H1 (cell line): ENCODE measurements around the gene ADGRB2. TPM values are rescaled to one million over a fixed set of nuclear protein-coding genes. Genes with fewer than 3 reads are reported as not detected.

Source experiments
- CTCF ChIA-PET: fragments of 300-600 bp; sonication (Branson Sonifier 250); formaldehyde crosslinking; loops from one replicate; lab custom pipeline; 2021; ENCODE audit not compliant: partially characterized antibody; lab: Charles Lee
- POLR2A ChIA-PET: fragments of 300-600 bp; sonication (Branson Sonifier 250); formaldehyde crosslinking; loops from one replicate; lab custom pipeline; 2021; ENCODE audit warnings: inconsistent platforms; ENCODE audit not compliant: partially characterized antibody; lab: Charles Lee
- DNase-seq, 2 experiments: peaks; one replicate each; pipeline versions ENCODE4 v3.0.0 to v3.0.0-alpha.2; 2010 to 2022; ENCODE audit warnings: low spot score in 2 of 2, low read depth in 1 of 2, mixed read lengths in 1 of 2
- FAIRE-seq: peaks from 2 replicates; lab custom pipeline; 2011; peaks lifted over from hg19 to GRCh38; lab: Jason Lieb, UNC
- H2AFZ ChIP-seq: 2 replicates; pipeline ENCODE4 v1.8.1; 2012; ENCODE audit warnings: low read length, inconsistent platforms
- H2AK5ac ChIP-seq: 2 replicates; pipeline ENCODE4 v1.6.1; 2013; ENCODE audit warnings: low read depth, low read length
- H2BK120ac ChIP-seq: replicated peaks from 2 replicates; pipeline ENCODE3; 2013; ENCODE audit warnings: low read depth, low read length, inconsistent platforms
- H2BK12ac ChIP-seq: 2 replicates; pipeline ENCODE4 v1.6.1; 2013; ENCODE audit warnings: low read depth, low read length
- H2BK15ac ChIP-seq: 2 replicates; pipeline ENCODE4 v1.6.1; 2013; ENCODE audit warnings: low read length
- H2BK20ac ChIP-seq: 2 replicates; pipeline ENCODE4 v1.6.1; 2013; ENCODE audit warnings: low read length
- H2BK5ac ChIP-seq: 2 replicates; pipeline ENCODE4 v1.6.1; 2013; ENCODE audit warnings: low read depth, low read length
- H3K14ac ChIP-seq: 2 replicates; pipeline ENCODE4 v1.6.1; 2013; ENCODE audit warnings: inconsistent platforms; ENCODE audit not compliant: insufficient read length
- H3K18ac ChIP-seq: 2 replicates; pipeline ENCODE4 v1.6.1; 2013; ENCODE audit warnings: low read length; ENCODE audit errors: extremely low read depth
- H3K23ac ChIP-seq: 2 replicates; pipeline ENCODE4 v1.6.1; 2013; ENCODE audit warnings: inconsistent platforms; ENCODE audit not compliant: insufficient read length
- H3K23me2 ChIP-seq: 2 replicates; pipeline ENCODE4 v1.6.1; 2013; ENCODE audit warnings: low read depth, low read length
- H3K27ac ChIP-seq: 2 replicates; pipeline ENCODE4 v1.6.1; 2011; ENCODE audit warnings: low read depth, low read length, inconsistent platforms
- H3K27me3 ChIP-seq, 4 experiments: replicated peaks in 1 of 4; 1 replicate in 1 of 4; 2 replicates in 3 of 4; pipeline versions ENCODE4 v1.6.1 to v1.8.1; 2011 to 2013; ENCODE audit warnings: low read length in 3 of 4, mild to moderate bottlenecking in 3 of 4, inconsistent platforms in 2 of 4, mixed read lengths in 2 of 4, moderate library complexity in 1 of 4; ENCODE audit not compliant: control insufficient read depth in 3 of 4, insufficient read depth in 3 of 4; ENCODE audit errors: extremely low read depth in 1 of 4
- H3K36me3 ChIP-seq, 4 experiments: 2 replicates each; pipeline versions ENCODE4 v1.6.1 to v1.8.1; 2011 to 2013; ENCODE audit warnings: mild to moderate bottlenecking in 4 of 4, low read length in 3 of 4, moderate library complexity in 2 of 4, control low read depth in 1 of 4, inconsistent platforms in 1 of 4; ENCODE audit not compliant: insufficient read depth in 4 of 4, control insufficient read depth in 2 of 4
- H3K4ac ChIP-seq: replicated peaks from 2 replicates; pipeline ENCODE3; 2013; ENCODE audit warnings: low read length, low read depth, mixed read lengths, inconsistent platforms; ENCODE audit not compliant: insufficient read length
- H3K4me1 ChIP-seq, 4 experiments: replicated peaks in 1 of 4; 1 replicate in 1 of 4; 2 replicates in 3 of 4; pipeline versions ENCODE4 v1.6.1 to v1.8.1; 2011 to 2013; ENCODE audit warnings: low read length in 3 of 4, inconsistent platforms in 2 of 4, mixed read lengths in 1 of 4; ENCODE audit not compliant: insufficient read depth in 4 of 4, control insufficient read depth in 3 of 4
- H3K4me2 ChIP-seq, 2 experiments: 2 replicates each; pipeline versions ENCODE4 v1.6.1 to v1.8.1; 2011 to 2013; ENCODE audit warnings: low read depth in 2 of 2, low read length in 2 of 2, control low read depth in 1 of 2, inconsistent platforms in 1 of 2, mild to moderate bottlenecking in 1 of 2; ENCODE audit not compliant: insufficient read depth in 1 of 2
- H3K4me3 ChIP-seq, 4 experiments: fragments of 200-600, 300-600 bp in 1 of 4; sonication (generic), shearing (Covaris generic), sonication (Bioruptor Twin) in 1 of 4; 2 replicates each; pipeline versions ENCODE4 v1.5.1 to v1.8.1; 2011 to 2016; ENCODE audit warnings: low read length in 4 of 4, low read depth in 3 of 4, control low read depth in 2 of 4, inconsistent platforms in 2 of 4, mild to moderate bottlenecking in 2 of 4, mixed read lengths in 1 of 4, moderate library complexity in 1 of 4; ENCODE audit not compliant: insufficient read depth in 2 of 4; ENCODE audit errors: extremely low read depth in 1 of 4
- H3K56ac ChIP-seq: replicated peaks from 2 replicates; pipeline ENCODE3; 2013; ENCODE audit warnings: low read depth, mild to moderate bottlenecking, mixed read lengths, low read length, inconsistent platforms; ENCODE audit not compliant: insufficient read length
- H3K79me1 ChIP-seq: 2 replicates; pipeline ENCODE4 v1.6.1; 2013; ENCODE audit warnings: low read depth, low read length, control low read depth
- H3K79me2 ChIP-seq, 2 experiments: 2 replicates each; pipeline versions ENCODE4 v1.6.1 to v1.8.1; 2012 to 2013; ENCODE audit warnings: low read length in 2 of 2, mild to moderate bottlenecking in 2 of 2, inconsistent platforms in 1 of 2; ENCODE audit not compliant: insufficient read depth in 2 of 2, control insufficient read depth in 1 of 2
- H3K9ac ChIP-seq, 4 experiments: replicated peaks in 1 of 4; 1 replicate in 1 of 4; 2 replicates in 3 of 4; pipeline versions ENCODE4 v1.6.1 to v1.8.1; 2011 to 2013; ENCODE audit warnings: low read depth in 3 of 4, low read length in 3 of 4, control low read depth in 2 of 4, mild to moderate bottlenecking in 2 of 4, moderate library complexity in 2 of 4, inconsistent platforms in 1 of 4; ENCODE audit errors: extremely low read depth in 1 of 4
- H3K9me3 ChIP-seq, 2 experiments: 2 replicates each; pipeline versions ENCODE4 v1.6.1 to v1.8.1; 2012 to 2013; ENCODE audit warnings: mild to moderate bottlenecking in 2 of 2, moderate library complexity in 2 of 2, control low read depth in 1 of 2, inconsistent platforms in 1 of 2, low read depth in 1 of 2, low read length in 1 of 2, mixed read lengths in 1 of 2; ENCODE audit not compliant: insufficient read depth in 2 of 2
- H4K20me1 ChIP-seq, 2 experiments: replicated peaks in 1 of 2; 2 replicates each; pipeline versions ENCODE3 to v1.8.1; 2011 to 2013; ENCODE audit warnings: inconsistent platforms in 2 of 2, low read length in 2 of 2, mild to moderate bottlenecking in 1 of 2; ENCODE audit not compliant: insufficient read depth in 2 of 2, control insufficient read depth in 1 of 2
- H4K5ac ChIP-seq: 2 replicates; pipeline ENCODE4 v1.6.1; 2013; ENCODE audit warnings: low read length, low read depth, mixed read lengths, inconsistent platforms; ENCODE audit not compliant: insufficient read length
- H4K8ac ChIP-seq: 2 replicates; pipeline ENCODE4 v1.8.0; 2013; ENCODE audit warnings: mild to moderate bottlenecking, moderate library complexity, low read length, inconsistent platforms; ENCODE audit not compliant: insufficient read depth; ENCODE audit errors: extremely low read depth
- H4K91ac ChIP-seq: replicated peaks from 2 replicates; pipeline ENCODE3; 2013; ENCODE audit warnings: low read length, mixed read lengths, inconsistent platforms; ENCODE audit not compliant: insufficient read length
- WGBS, 2 experiments: shearing (Covaris generic) in 1 of 2; methylation state at CpG; one replicate each; pipeline versions ENCODE4 v1.1.6 to v1.1.7; 2013 to 2015; ENCODE audit warnings: low lambda C conversion rate in 2 of 2, mixed read lengths in 2 of 2, inconsistent platforms in 1 of 2, low coverage in 1 of 2, missing lambda C conversion rate in 1 of 2; ENCODE audit not compliant: insufficient replicate concordance in 2 of 2, insufficient coverage in 1 of 2, insufficient read length in 1 of 2; ENCODE audit errors: extremely low coverage in 1 of 2, missing lambda C conversion rate in 1 of 2; 5-methylcytosine and 5-hydroxymethylcytosine counted together
- polyA plus RNA-seq, 7 experiments: library from polyadenylated mRNA; depleted of rRNA in 3 of 7; stranded (reverse) in 5 of 7; unstranded in 2 of 7; fragments of >200 nt in 5 of 7; fragments of 200-250 nt in 2 of 7; gene quantifications; 1 replicate in 5 of 7; 2 replicates in 1 of 7; 4 replicates in 1 of 7; pipeline versions ENCODE4 v1.2.1 to v1.2.3, GENCODE V29; 2011 to 2013; ENCODE audit warnings: missing spikeins in 2 of 7, mixed read lengths in 2 of 7
- total RNA-seq: library from RNA; stranded (reverse); fragmentation: NEBNext Ultra II Directional; extraction: Animal tissue kit (Norgen Biotek cat#: 25700); gene quantifications from 2 replicates; pipeline ENCODE4 v1.2.1, GENCODE V29; 2021

Gene ADGRB2
- total and polyA plus RNA-seq, 2 of the 8 experiments (the other 6 are each of a cell fraction or from before 2014, with no cell fraction given), result 15.6 to 26.2 TPM

- Histone ChIP-seq H2BK15ac (no peak overlapping the region), H3K27me3 (peaks cover 26 to 49% (median 44%) of the 10 kb centered on the region in 4 experiments), H4K5ac (no peak overlapping the region), H4K20me1 (peaks cover 0 to 2% of the 10 kb centered on the region in 2 experiments), H3K56ac (no peak overlapping the region), H3K4me3 (no peak overlapping the region), H2BK12ac (no peak overlapping the region), H3K4me1 (peaks cover 0 to 18% (median 8%) of the 10 kb centered on the region in 4 experiments; a peak in 6 of 7 replicates), H3K23ac (no peak overlapping the region), H3K9me3 (no peaks in the 10 kb centered on the region), H4K91ac (no peak overlapping the region), H2BK120ac (no peak overlapping the region), H4K8ac (no peak overlapping the region), H3K18ac (no peak overlapping the region), H2AFZ (no peak overlapping the region), H3K9ac (no peak overlapping the region), H3K4me2 (no peak overlapping the region; a peak in 1 of 4 replicates), H3K23me2 (peaks cover 7% of the 10 kb centered on the region), H2BK20ac (no peak overlapping the region), H3K36me3 (no peaks in the 10 kb centered on the region), H2BK5ac (no peak overlapping the region), H2AK5ac (no peak overlapping the region), H3K4ac (no peak overlapping the region), H3K27ac (no peak overlapping the region), H3K79me1 (peaks cover 3% of the 10 kb centered on the region; the same call in 1 of the 2 replicates), H3K79me2 (no peaks in the 10 kb centered on the region), H3K14ac (no peak overlapping the region)
- FAIRE-seq (no peak), DNase-seq (no peak)
- CTCF ChIA-PET, result interaction anchor here (1.1 to 5.3 kb wide), 5 partner anchors 9 to 142 kb away, joined by 3 to 43 read pairs (median 5); partner anchors contain the start of gene ADGRB2
- POLR2A ChIA-PET, result interaction anchor here (1.6 to 2.3 kb wide), 2 partner anchors 10 to 14 kb away, joined by 6 read pairs; no protein-coding TSS in a partner anchor
- 81% methylated on average over 5 of the region's 5 CpGs; no CpG with 5 or more reads in 1 of the 2 experiments for WGBS, 2 experiments
Measured at GRCh38 chr1:31773861-31774260, 9.7 kb upstream of the ADGRB2 start.
